NOMO-1 (cell line): ENCODE measurements around the gene PRRT1.

ENCODE experiments used
- DNase-seq, 2 experiments: peaks; one replicate each; lab custom pipeline; 2025; ENCODE audit not compliant: unreplicated experiment in 2 of 2; lab: John Stamatoyannopoulos, UW

Gene PRRT1

DNA sequence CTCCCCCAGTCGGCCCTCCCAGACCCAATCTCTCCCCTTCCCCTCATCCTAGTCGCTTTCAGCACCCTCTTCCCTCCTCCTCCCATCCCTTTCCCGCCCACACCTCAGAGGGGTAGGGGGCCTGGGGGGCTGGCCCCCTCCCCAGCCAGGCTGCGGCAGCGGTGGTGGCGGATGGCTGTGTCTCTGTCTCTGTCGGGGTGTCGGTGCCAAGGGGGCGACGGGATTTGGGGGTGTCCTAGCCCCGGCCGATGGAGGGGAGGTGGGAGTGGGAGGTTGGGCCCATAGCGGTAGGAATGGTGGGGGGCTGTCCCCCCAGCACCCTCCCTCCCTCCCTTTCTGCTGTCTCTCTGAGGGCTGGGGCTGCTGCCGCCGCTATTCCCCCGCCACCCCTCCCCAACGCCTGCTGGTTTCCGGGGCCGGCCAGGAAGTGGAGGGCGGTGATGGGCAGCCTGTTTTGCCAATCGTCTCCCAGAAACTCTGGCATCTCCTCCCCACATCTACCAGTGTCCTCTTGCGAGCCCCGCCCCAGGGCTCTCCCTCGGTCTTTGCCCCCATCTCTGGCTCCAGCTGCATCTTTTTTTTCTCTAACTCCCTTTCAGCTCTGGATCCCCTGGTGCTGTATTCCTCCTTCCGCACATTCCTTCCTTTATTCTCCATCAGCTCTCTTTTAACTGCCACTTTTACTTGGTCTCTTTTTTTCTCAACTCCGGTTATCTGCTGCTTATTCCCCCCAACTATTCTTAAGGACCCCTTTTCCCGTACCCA, 24.2 kb upstream of the PRRT1 start, which contains the start of gene AGPAT1:
Gene AGPAT1, minus strand, starts transcription at position 374 of the 765 bp plus-strand sequence. CDS start 4,588 bp downstream, outside the sequence.
- DNase-seq: peak; percentile 89 to 96

DNA sequence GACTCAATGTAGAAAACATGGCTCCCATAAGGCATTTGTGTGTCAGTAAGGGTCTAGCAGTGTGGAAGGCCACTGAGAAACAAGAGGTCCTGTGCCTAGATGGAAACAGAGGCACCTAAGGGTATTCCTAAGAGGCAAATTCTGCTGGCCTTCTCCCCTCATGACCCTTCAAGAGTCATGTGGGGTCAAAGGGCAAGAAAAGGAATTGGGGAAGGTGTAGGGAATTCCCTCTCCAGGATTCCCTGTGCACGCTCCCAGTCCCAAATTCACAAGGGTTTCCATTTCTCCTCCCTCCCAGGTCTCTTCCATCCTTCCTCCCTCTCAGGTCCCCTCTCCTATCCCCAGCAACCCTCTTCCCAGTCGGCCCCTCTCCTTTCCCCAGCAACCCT, 23.6 kb upstream of the PRRT1 start:
- DNase-seq: no peak

DNA sequence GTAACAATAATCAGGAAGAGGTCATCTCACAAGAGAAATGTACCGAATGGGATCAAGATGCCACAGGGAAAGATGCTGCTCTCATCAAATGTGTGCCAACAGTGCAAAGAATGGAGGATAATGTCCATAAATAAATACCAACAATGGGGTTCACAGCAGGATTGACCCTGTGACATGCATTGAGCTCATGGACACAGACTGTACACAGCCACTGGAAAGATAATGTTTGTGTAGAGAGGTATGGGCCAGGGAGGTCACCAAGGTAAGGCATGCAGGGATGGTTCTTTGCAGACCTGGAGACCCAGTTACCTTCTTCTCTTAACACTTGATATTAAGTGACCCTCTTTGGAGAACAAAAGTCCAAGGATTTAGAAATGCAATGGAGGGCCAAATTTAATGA, 22.7 kb upstream of the PRRT1 start:
- DNase-seq: no peak

DNA sequence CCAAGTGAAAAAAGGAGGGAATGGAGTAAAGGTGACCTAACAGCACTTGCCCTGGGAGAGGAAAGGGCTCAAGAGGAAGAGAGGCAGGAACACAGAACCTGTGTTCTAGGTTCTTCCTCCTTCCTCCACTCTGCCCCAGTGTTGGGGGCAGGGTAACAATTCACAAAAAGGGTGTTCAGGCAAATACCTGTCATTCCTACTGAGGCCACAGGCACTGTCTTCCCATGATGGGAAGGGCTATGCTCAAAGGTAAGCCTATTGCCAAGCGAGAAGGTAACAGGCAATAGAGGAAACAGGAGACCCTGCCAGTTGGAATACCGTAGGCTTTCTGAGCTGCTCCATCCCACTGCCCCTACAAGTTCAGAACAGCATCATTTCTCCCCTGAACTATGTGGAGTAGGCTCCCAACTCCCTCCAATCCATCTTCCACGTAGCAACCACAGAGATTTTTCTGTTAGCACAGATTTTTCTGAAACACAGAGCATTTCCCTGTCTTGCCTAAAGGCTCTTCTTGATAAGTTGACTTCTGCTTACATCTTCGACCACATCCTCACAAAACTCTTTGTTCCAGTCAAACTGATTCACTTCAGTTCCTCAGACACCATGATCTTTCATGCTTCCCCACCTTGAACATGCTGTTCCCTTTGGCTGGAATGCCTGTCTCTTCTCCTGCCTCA, 21.4 kb upstream of the PRRT1 start:
- DNase-seq: no peak

DNA sequence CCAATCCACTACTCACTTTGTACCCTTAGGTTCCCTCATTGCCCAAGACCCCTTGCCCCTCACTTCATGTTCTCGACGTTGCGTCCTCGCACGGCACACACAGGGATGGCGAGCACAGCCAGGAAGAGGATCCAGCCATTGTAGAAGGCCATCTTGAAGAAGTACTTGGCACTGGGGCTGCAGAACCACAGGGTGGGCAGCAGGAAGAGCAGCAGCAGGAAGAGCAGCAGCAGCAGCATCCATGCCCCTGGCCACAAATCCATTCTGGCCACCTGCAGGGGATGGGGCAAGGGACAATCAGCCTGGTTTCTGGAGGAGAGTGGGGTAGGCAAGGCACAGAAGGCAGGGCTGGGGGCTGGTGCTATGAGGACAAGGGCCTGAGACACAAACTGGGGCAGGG, 19.5 kb upstream of the PRRT1 start:
- DNase-seq: no peak

DNA sequence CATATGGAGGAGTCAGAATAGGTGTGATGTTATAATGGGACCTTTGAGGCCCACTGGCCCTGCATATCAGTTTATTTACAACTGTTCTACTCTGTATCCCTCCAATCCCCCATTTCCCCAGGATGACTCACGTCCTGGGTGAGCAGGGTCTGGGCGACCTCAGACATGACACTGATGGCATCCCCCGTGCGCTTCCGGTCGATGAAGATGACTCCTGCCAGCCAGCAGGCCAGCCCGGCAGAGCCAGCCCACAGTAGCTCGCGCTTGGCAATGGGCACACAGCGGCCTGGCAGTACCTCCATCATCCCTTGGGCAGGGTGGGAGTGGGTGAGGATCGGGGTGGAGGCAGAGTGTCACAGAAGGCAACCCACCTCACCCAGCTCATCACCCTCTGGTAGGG, 18.6 kb upstream of the PRRT1 start:
- DNase-seq: no peak

DNA sequence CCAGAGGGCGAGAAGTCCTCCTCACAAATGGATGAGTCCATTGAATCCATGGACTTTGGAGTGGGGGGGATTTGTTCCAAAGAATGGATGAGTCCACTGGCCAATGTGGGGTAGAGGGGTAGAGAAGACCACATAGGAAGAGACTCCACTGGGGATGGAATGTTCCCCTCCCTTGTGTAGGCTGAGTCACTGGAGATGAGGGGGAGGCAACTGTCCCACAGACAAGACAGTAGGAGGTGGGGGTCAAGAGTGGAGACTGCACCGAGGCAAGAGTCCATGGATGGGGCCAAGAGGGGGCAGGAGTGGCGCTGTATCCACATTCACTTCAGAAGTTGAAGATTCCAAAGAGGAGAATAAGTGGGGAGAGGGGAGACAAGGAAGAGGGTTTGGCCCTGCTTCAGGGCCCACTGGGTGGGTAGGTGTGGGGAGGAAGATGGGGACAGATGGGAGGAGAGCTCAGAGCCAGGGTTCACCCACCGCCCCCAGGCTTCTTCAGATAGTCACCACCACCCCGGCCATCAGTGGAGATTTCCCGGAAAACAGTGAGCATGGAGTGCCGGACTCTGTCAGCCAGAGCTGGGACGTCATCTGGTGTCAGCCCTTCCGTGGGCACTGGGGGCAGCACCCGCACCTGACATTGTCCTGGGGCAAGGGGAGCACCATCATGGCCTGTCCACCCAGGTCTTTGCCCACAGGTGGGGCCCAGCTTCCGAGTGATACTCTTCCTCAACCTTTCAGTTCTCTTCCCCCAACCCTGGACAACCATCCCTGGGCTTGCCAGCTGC, 17.3 kb upstream of the PRRT1 start:
- DNase-seq: no peak

DNA sequence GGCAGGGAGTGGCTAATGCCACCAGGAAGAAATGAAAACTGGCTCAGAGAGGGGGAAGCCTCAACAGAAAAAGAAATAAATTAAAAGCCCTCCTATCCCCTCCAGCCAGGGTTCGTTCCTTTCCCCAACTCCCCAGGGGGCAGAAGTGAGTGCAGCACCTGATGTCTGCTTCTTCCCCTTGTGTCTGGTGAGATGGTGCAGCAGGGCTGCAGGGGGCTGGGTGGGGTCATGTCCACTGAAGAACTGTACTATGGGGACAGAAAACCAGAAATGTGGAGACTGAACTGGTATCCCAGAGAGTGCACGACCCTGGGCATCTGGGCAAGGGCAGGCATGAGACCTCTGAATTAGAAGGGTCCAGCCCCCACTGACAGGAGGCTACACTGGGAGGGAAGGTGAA, 16.6 kb upstream of the PRRT1 start:
- DNase-seq: no peak

DNA sequence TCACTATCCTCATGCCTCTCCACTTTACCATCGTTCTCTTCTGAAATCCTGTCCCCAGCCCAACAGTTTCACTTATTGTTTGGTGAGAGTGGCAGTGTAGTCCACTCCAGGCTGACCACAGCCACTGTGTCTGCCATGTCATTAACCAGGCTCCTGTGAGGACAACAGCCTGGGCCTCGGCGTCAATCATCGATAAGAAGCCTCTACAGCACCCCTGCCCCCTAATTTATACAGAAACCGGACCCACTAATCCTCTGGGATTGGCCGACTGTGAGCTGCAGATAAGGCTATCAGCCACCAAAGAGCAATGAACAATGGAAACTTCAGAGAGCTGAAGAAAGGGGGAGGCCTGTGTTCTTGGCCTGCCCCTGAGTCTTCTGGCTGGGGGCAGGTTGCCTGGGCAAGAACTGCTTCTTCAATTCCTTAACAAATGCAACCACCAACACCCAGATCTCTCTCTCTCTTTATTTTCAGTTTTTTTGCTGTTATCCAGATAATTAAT, 16.1 kb upstream of the PRRT1 start:
- no peak for DNase-seq

DNA sequence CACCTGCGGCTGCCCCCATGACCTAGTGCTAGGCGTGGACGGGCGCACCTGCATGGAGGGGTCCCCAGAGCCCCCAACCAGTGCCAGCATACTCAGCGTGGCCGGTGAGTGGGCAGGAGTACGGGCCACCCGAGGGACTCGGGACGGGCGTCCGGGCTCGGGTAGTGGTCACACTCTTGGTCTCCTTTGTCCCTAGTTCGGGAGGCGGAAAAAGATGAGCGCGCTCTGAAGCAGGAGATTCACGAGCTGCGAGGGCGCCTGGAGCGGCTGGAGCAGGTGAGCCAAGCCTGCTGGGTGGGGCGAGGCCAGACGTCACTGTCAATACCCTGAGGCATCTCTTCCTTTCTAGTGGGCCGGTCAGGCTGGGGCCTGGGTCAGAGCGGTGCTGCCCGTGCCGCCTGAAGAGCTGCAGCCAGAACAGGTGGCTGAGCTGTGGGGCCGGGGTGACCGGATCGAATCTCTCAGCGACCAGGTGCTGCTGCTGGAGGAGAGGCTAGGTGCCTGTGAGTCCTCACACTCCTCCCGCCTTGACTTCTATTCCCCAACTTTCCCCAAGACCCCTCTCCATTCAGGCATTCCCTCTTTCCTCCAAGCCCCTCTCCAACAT, 15.5 kb upstream of the PRRT1 start:
- DNase-seq: no peak

DNA sequence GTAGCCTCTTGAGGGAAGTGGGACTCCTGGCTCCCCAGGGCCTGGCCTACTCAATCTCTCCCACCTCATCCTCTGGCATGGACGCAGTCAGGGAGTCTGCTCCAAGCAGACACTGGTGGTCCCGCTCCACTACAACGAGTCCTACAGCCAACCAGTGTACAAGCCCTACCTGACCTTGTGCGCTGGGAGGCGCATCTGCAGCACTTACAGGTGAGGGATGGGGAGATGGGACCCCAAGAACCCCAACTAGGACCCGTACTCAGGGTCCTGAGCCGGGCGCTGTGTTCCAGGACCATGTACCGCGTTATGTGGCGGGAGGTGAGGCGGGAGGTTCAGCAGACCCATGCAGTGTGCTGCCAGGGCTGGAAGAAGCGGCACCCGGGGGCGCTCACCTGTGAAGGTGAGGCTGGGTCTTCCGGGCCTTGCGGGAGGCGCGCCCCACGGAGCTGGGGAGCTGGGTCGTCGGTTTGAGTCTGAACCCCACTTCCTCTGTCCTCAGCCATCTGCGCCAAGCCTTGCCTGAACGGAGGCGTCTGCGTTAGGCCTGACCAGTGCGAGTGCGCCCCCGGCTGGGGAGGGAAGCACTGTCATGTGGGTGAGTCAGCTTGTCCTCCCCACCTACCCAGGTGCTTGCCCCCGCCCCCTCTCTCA, 14.8 kb upstream of the PRRT1 start:
- DNase-seq: no peak

DNA sequence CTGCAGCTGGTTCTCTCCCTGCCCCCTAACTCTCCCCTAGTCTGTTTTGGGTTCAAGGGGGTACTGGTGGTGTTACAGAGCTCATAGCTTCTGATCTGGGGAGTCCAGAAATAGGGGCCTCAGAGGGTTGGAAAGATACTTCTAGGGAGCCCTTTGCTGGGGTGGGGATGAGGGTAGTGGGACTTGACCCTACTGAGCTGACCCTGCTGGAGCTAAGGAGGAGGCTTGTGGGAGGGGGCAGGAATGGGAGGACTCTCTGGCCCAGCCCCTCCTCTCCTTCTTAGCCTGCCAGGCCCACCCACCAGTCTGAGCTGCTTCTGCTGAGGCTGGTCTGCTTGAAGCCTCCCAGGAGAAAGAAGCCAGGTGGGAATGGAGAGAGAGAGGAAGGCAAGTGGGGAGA, 12.6 kb upstream of the PRRT1 start, which contains the start of gene EGFL8:
Gene EGFL8, plus strand, starts transcription at position 301 of the 400 bp plus-strand sequence. CDS start 1,571 bp downstream, outside the sequence.
- DNase-seq: no peak

DNA sequence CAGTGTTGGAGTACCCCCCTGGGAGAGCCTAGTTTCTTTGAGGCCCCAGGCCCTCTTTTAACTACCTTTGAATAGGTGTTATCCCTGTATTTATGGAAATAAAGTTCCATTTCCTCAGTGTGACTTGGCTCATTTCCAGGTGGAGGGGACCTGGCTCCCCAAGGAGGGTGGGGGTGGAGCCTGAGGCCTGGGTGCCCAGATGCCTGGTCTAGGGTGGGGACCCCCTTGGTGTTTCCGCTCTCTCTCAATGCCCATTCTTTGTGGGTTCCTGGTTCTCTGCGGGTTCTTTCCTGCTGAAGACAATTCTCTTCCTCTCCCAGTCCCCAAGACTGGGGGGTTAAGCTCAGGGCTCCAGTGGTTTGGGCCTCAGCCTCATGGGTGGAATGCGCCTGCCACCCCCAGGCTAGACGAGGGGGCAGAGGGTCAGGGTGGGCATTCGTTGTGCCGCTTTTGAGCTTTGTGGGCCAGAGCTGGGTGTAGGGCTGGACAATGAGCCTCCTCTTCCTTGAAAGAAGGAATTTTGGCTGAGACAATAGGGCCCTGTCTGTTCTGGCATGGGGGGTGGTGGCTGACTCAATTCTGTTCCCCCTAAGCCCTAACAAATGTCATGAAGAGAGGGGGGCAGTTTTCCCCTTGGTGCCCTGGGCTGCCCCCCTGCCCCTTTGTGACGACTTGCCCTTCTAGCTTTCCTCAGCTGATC, 12.0 kb upstream of the PRRT1 start:
- no peak for DNase-seq

DNA sequence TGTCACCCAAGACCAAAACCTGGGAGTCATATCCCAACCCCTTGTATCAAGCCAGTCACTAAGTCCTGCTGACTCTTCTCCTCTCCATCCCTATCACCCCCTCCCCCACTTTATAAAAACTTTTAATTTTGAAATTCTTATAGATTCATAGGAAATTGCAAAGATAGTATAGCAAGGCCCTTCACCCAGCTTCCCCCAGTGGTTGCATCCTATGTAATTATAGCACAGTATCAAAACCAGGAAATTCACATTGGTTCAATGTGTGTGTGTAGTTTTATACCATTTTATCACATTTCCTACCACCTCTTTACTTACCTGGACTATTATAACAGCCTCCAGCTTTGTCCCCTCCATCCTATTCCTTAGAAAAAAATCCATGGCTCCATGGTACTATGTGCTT, 6.3 kb upstream of the PRRT1 start:
- no peak for DNase-seq

DNA sequence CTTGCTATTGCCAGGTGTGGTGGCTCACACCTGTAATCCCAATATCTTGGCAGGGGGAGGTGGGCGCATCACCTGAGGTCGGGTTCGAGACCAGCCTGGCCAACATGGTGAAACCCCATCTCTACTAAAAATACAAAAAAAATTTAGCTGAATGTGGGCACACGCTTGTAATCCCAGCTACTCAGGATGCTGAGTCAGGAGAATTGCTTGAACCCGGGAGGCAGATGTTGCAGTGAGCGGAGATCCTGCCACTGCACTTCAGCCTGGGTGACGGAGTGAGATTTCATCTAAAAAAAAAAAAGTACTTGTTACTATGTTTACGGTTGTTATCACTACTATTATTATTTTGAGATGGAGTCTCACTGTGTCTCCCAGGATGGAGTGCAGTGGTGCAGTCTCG, 5.2 kb upstream of the PRRT1 start:
- DNase-seq: no peak

DNA sequence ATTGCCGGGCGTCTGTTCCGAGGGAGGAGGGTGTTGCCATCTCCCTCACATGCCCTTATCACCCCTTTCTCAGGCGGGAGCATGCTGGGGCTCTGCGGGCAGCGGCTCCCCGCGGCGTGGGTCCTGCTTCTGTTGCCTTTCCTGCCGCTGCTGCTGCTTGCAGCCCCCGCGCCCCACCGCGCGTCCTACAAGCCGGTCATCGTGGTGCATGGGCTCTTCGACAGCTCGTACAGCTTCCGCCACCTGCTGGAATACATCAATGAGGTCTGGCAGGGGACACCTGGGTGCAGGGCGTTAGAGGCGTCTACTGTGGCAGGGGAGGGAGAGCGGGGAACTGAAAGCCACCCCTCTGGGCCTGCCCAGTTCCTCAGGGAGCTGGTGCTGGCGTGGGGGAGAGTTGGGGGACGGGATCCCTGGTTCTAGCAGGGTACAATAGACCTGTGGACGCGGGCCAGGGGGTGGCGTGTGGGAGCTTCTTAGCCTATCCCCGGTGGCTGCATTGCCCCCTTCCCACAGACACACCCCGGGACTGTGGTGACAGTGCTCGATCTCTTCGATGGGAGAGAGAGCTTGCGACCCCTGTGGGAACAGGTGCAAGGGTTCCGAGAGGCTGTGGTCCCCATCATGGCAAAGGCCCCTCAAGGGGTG, 2.9 kb upstream of the PRRT1 start:
- DNase-seq: peak; percentile 49 to 60

DNA sequence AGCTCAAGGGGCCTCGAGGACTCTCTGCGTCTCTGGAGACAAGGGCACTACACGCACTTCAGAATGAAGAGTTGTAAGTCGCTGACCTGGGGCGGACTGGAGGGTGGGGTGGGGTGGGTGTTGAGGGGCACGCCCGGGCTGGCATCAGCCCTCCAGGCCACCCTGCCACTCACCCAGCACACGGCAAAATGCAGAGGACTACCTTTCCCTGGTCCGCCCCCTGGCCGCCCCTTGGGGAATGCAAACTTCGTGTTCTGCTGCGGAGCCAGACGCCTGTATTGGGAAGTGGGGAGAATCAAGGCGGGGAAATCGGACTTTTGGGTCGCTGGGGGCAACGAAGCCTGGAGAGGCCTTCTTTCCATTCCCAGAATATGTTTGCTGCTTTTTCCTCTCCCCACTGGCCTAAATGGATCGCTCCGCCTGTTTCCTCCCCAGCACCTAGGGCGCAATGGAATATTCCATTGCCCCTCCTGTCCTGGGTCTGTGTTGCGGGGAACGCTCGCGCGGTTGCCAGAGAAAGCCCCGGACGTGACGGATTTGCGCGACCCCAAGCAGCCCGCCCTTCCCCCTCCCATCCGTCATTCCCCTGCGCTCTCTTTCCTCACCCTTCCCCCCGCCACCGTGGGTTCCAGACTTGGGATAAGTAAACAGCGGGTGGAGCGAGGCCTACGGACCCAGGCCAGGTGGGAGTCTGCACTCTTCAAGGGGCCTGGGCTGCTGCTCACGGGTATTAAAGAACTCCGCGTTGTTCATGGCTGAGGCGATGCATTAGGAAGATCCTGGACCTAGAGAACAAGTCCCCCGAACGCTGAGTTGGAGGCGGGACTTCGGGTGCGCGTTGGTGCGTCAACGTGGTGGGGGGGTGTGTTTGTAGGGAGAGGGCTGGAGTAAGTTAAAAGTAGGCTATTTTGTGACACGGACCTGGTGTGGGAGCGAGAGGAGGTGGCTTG, 2.1 kb upstream of the PRRT1 start, which contains the start of gene PPT2:
Gene PPT2, plus strand, starts transcription at position 578 of the 950 bp plus-strand sequence. CDS start 454 bp downstream, outside the sequence.
- DNase-seq: peak; percentile 64 to 80
